Astrocyte (in vitro differentiated cells and primary cell): ENCODE data around the gene CLEC2A.

ENCODE experiments used
- CTCF ChIP-seq: IDR thresholded peaks from 2 replicates; pipeline ENCODE4 v1.5.1; 2011; ENCODE audit warnings: low read depth, mild to moderate bottlenecking, inconsistent platforms, low read length, moderate library complexity; ENCODE audit not compliant: insufficient read depth
- EZH2 ChIP-seq: IDR thresholded peaks from 2 replicates; pipeline ENCODE4 v1.6.1; 2012; ENCODE audit warnings: mild to moderate bottlenecking, low read length, inconsistent platforms; ENCODE audit not compliant: insufficient read depth

DNA sequence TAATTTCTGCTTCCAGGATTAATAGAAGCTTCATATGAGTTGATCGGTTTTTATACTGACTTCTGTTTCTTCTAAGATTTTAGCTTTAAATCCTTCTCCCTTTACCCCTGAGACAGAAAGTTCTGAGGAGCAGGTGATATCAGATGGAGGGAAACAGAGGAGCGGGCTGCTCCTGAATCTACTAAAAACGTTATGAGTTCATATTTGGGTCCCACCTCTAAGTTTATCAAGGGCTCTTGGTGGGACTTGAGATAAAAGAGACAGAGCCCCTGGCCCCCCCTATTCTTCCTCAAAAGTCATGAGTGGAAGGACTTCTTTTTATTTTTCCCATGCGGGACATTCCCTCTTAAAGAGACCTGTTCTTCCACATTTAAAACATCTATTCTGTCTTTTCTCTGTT, 23.8 kb downstream of the CLEC2A start:
- TF ChIP-seq CTCF (no peak), EZH2 (no peak)
